ENCODE data around the gene CCNH.

Gene CCNH

GRCh38 chr5:87360132-87360531 is 52.6 kb downstream of the CCNH start:
- no peak for DNase-seq (ENCODE audit: low spot score)

GRCh38 chr5:87359106-87359505 is 53.6 kb downstream of the CCNH start:
- DNase-seq (ENCODE audit: low spot score) = no peak

GRCh38 chr5:87354496-87354895 is 58.2 kb downstream of the CCNH start:
- DNase-seq (ENCODE audit: low spot score) = no peak

GRCh38 chr5:87347841-87348240 is 64.9 kb downstream of the CCNH start:
- DNase-seq (ENCODE audit: low spot score) = no peak

- DNase-seq (ENCODE audit: low spot score) = no peak
Observed at GRCh38 chr5:87347272-87347671, 65.5 kb downstream of the CCNH start.

All from SW480 (cell line).